NCI-H1105 treated with DMSO at 0.1 percent for 48 hours (cell line): ENCODE measurements around the gene TYW3.

Experiments
- DNase-seq: peaks from one replicate; lab custom pipeline; 2025; lab: John Stamatoyannopoulos, UW

TYW3 gene, protein sequence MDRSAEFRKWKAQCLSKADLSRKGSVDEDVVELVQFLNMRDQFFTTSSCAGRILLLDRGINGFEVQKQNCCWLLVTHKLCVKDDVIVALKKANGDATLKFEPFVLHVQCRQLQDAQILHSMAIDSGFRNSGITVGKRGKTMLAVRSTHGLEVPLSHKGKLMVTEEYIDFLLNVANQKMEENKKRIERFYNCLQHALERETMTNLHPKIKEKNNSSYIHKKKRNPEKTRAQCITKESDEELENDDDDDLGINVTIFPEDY

DNA sequence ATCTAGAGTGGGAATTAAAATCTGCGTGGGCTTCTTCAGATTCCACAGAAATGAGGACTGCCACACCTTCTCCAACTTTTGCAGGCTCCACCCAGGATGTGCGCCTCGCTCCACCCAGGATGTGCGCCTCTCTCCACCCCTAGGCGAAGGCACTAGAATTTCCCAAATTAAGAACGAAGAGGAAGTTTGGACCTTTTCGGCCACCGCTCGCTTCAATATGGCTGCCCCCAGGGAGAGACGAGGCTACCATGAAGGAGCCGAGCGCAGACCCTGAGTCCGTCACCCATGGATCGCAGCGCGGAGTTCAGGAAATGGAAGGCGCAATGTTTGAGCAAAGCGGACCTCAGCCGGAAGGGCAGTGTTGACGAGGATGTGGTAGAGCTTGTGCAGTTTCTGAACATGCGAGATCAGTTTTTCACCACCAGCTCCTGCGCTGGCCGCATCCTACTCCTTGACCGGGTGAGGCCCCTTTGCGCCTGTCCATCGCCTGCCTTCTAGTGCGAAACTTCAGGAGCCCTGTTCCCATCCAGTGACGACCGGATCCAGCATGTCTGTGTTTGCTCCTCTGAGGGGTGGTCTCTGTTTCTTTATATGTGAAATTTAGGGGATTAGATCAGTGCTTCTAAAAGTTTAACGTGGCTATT lies at the start of gene TYW3, which contains the start of gene CRYZ:
TYW3 (plus strand) TSS at position 193 of the 644 bp plus-strand sequence; CDS start at position 286, 93 bp downstream.
CRYZ (minus strand) TSS at position 91 of the 644 bp plus-strand sequence. CDS start 8,229 bp downstream, outside the sequence.
- DNase-seq: peak; percentile 94

DNA sequence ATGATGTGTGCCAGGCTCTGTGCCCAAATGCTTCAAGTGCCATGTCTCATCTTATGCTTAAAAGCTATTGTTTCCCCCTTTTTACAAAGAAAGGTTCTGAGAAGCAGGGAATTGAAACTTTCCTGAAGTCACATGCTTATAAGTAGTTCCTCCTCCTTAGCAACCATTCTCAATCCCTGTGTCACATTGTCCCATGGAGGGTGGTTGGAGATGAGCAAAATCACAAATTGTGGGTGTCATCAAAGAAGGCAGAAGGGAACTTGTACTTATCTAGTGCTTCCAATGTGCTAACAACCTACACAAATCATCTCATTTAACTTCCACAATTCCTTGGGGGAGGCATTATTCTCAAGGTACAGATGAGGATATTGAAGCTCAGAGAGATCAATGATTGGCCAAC lies 49.3 kb upstream of the TYW3 start:
- no peak for DNase-seq

DNA sequence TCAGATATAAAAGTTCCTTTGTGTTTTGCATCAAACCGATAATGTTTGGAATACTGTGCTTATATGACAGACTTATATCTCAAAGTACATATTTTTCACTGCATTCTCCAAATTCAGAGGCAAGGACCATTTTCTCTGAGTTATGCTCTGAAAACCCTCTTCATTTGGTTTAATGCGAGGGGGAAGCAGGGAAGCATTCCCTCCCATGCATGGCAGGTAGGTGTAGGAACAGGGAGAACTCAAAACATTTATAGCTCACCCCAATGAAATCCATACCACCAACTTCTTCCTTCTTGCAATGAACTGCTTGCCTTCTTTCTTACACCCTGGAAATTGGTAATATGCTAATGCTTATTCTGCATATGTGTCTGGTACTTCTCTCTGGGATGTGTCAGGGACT lies 48.7 kb upstream of the TYW3 start:
- no peak for DNase-seq

DNA sequence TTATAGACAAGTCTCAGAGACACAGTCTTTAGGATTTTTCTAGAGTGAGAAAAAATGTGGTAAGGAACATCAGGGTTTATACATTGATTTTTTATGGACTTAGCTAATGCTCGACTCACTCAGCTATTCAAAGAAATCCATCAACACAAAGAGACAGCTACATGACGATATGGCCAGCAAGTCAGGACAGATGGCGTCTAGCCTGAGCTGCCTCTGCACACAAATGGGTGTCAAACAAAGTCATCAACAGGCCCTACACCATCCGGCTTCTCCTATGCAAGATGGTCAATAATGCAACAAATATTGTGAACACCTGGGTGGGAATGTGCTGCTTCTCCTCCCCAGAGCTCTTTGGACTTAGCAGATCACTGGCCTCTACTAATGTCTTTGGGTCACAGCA lies 46.0 kb upstream of the TYW3 start:
- DNase-seq: no peak

DNA sequence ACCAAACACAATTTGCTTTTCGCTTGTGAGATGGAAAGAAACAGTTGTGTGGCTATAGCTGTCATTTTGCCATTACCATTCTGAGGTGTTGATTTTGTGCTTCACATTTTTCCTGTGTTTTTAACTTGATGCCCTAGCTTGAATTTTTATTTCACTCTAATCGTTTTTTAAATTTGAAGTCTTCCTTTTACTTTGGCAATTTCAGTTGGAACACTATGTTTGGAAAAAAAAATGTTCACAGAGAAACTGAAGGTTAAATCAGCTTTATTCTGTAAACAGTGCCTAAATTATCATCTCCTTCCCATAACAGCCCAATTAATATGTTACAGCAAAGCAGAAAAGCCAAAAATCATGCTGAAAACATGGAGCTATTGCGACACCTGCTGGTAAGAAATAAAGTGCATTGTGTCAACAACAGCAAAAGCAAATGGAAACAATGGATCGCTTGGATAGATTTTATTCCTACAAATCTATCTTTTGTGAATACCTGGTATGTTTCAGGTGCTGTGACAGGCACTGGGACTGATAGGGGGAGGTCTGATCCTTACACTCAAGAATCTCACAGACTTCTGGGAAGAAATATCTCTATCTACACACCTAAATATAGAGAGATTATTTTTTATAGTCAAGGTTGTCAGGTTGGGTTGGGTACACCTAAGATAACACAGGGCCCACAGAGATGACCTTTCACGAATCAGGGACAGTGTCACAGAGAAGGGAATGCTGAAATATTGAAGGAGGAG lies 43.2 kb upstream of the TYW3 start:
- peak; percentile 79 for DNase-seq

DNA sequence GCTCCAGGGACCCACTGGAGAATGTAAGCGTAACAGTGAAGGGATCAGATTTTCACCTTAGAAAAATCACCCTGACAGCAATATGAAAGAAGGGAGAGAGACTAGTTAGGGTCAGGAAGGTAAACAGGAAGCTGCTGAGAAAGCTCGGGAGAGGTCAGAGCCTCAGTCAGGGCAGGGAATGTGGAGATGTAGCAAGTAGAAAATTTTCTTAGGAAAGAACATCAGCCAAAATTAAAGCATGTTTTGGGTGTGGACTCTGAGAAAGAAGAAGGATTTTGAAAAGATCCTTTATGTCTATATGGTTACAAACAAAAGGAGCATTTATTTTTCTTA lies 42.6 kb upstream of the TYW3 start:
- DNase-seq: peak; percentile 53

DNA sequence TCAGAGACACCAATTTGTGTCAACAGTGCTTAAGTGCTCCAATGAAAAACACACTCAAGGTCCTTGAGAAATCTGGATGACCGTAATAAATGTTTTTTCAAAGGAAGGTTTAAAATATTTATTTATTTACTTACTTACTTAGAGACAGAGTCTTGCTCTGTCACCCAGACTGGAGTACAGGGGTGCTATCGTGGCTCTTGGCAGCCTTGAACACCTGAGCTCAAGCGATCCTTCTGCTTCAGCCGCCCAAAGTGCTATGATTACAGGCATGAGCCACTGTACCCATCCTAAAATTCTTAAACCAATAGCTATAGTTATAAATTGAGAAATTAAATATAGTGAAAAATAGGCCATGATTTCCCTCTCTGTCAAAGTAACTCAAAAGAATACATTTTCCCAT lies 42.0 kb upstream of the TYW3 start:
- DNase-seq: peak; percentile 90

DNA sequence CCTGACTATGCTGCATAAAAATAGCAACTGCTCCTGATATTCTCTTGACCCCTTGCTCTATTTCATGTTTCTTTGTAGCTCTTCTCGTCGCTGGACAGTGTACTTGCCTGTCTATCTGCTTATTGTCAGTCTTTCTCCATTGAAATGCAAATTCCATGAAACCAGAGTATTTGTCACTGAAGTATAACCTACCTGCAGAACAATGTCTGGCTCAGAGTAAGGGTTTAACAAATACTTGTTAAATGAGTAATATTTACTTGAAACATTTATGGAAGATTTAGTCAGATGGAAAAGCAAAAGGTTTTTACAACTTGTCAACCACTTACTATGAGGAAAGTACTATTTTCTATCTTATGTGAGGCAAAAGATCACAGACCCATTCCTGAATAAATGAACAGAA lies 39.5 kb upstream of the TYW3 start:
- no peak for DNase-seq

DNA sequence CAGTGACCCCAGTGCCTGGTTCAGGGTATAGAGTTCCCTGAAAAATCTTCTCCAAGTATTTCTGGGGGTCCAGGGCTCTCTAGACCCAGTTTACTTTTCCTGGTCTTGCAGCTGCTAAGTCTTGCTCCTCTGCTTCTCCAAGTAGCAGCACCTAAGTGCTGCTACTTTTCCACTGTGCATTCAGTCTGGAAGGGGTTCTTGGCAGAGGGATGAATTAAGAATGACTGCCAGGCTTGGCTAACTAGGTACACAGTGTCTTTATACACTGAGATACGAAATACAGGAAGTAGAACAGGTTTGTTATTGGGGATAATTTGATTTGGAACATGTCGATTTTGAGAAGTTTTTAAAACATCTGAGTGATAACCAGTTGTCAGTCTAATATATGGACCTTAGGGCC lies 35.1 kb upstream of the TYW3 start:
- no peak for DNase-seq

DNA sequence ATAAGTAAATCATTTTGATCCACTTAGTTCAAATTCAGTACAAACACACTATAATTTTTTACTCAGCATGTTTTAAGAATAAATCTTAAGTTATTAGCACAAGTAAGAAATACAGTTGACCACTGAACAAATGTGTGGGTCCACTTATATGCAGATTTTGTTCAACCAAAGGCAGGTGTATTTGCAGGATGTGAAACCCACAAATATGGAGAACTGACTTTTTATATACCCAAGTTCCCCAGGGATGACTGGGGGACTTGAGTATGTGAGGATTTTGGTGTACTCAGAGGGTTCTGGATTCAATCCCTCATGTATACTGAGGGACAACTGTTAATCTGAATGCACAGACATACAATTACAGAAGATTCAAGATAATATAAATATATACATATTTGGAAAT lies 33.6 kb upstream of the TYW3 start:
- DNase-seq: no peak

DNA sequence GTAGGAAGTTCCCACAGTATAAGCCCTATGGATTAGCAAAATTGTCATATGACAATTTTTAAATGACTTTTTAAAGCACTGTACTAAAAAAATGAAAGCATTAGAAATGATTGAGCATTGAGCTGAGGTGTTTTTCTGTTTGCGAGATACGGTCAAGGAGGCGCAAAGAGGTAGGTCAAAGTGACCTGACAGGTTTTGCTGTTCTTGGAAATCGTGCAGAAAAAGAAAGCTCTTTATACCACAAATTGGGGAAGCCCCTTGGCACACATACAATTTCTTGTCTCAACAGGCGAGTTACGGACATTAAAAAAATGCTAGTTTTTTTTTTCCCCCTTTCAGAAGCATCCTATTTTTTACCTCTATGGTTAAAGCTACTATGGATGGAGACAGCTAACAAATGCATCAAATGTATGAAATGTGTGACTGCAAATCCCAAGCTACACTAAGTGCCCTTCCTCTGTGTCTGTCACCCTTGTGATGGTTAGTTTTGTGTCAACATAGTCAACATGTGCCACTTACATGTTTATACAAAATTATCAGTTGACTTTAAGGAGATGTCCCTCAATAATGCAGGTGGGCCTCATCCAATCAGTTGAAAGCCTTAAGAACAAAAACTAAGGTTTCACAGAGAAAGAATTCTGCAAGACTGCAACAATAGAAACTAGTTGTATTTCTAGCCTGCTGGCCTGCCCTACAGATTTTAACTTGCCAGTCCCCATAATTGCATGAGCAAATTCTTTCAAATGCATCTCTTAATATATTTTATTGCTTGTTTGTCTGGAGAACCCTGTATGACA lies 29.4 kb upstream of the TYW3 start:
- no peak for DNase-seq

DNA sequence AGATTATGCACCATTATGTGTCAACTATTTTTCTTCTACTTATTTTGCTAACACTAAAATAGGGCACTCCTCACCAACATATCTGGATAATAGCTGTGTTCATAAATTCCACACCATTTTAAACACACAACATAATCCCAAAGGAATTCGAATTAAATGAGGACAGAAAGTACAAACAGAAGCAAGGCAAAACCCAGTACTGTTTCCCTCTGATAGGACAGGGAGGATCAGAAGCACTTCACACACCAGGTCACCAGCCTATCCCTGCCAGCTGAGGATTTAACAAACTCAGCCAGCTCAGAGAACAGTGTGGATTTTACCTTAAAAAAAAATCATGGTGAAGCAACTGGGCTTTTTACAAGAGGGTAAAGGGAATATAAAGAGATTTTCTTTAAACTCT lies 20.1 kb upstream of the TYW3 start:
- DNase-seq: peak; percentile 7

DNA sequence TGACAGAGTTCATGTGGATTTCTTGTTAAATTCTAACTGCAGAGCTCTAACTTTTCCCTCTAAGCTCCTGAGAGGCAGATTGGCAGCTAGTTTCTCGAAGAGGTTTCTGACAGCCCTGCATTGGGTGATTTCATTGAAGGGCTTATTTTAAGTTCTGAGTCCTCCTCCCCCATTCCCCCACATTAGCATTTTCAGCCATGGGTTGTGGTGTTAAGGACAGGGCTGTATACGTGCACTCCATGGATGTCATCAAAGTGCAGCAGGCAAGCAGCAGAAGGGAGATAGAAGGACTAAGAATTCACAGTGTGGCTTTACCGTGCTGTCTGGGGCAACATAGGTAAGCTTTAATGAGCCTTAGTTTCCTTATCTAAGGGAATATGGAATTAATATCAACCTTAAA lies 19.1 kb upstream of the TYW3 start:
- no peak for DNase-seq

DNA sequence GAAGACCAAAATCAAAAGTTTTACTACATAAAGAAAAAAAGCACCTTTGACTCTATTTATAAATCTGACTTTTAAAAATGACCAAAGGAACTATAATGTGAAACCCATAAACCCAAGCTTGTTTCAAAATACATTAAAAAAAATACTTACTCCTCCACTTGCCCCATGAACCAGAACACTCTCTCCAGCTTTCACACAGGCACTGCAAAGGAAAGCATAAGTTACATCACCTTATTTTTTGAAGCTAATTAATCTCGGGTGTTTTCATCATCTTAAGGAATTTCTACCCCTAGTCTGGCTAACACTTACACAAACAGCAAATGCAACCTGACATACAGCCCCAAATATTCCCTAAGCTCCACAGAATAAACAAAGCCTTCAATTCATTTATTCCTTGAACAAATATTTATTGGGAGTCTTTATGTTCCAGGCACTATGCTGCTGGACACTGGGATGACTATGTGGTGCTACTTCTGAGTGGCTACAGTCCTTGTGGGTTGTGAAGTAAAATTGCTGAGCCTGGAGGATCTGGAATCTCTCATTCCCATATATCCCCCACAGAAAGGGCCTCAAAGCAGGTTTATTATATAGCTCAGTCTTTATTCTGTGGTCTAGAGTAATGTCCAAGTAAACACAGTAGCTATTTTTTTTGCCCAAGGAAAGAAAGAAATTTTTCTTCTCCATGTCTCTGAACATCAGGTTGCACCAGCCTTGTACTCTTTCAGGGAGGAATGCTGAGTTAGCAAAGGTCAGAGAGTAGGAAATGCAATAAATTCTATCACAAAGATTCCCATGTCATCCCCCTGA lies 18.3 kb upstream of the TYW3 start:
- no peak for DNase-seq

DNA sequence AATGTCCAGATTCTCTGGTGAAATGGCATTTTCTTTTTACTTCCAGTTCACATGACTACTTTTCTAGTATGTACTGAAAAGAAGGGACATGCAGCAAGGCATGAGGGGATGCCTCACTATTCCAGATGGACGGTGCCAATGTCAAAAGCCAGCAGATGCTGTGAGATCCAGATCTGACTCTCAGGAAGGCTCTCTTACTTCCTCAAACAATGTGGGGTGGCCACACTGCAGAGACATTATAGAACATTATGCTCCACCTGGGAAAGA lies 17.8 kb upstream of the TYW3 start:
- no peak for DNase-seq

DNA sequence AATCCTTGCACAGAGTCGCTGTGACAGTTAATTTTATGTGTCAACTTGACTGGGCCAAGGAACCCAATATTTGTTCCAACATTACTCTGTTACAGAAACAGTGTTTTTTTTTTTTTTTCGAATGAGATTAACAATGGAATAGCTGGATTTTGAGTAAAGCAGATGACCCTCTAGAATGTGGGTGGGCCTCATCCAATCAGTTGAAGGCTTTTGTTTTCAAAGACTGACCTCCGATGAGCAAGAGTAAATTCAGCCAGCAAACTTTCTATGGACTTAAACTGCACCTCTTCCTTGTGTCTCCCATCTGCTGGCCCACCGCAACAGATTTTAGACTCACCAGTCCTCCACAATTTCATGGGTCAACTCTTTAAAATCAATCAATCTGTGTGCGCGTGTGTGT lies 17.1 kb upstream of the TYW3 start:
- no peak for DNase-seq

DNA sequence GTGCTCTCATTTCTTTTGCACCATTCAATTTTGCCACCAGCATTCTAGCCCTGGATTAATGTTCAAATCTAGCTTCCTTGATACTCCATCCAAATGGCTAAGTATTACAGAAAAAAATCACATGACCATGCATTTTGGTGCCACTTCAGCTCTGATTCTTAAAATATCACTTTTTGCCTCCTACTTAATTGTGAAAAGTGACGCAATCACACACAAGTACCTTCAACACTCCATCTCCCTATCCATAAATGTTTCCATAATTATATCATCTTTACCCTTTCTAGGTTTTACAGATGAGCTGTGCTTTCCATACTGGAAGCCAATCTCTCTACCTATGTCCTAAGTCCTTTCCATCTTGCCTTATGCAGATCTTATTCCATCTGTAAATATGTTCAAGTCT lies 16.1 kb upstream of the TYW3 start:
- DNase-seq: no peak

DNA sequence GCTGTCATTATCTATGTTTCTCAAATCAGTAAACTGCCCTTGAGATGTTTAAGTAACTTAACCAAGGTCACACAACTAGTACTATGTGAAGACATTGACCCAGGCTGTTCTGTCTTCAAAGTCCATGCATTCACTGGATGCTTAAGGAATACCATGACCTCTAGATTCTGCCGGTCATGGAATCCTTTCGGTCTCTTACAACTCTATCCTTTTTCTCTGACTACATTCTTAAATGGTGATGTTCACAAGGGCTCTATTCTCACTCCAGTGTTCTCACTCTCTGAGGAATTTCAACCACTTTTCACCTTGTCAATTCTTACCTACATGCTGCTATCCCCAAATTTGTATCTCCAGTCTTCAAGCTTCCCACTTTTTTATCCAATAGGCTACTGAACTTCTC lies 15.3 kb upstream of the TYW3 start:
- DNase-seq: no peak

DNA sequence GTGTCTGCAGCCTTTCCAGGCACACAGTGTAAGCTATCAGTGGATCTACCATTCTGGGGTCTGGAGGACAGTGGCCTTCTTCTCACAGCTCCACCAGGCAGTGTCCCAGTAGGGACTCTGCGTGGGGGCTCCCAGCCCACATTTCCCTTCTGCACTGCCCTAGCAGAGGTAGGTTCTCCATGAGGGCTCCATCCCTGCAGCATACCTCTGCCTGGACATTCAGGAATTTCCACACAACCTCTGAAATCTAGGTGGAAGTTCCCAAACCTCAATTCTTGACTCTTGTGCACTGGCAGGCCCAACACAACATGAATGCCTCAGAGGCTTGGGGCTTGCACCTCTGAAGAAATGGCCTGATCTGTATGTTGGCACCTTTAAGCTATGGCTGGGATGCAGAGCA lies 6.9 kb upstream of the TYW3 start:
- no peak for DNase-seq

DNA sequence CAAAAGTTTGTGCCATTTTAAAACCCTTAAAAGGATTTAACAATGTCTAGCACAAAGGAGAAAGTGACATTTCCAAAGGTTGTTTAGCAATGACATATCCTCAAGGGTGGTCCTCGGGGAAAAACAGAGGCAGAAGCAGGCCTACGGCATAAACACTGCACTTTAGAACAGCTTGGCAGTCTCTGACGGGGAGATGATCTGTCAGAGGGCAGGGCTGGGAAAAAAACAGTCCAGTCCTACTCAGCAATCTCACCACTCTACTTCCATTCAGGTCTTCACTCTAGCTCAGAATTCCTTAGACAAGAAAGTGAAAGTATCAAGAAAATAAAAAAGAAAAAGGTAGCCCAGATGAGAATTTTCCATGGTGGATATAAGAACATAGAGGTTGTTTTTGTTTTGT lies 4.2 kb upstream of the TYW3 start:
- DNase-seq: no peak

DNA sequence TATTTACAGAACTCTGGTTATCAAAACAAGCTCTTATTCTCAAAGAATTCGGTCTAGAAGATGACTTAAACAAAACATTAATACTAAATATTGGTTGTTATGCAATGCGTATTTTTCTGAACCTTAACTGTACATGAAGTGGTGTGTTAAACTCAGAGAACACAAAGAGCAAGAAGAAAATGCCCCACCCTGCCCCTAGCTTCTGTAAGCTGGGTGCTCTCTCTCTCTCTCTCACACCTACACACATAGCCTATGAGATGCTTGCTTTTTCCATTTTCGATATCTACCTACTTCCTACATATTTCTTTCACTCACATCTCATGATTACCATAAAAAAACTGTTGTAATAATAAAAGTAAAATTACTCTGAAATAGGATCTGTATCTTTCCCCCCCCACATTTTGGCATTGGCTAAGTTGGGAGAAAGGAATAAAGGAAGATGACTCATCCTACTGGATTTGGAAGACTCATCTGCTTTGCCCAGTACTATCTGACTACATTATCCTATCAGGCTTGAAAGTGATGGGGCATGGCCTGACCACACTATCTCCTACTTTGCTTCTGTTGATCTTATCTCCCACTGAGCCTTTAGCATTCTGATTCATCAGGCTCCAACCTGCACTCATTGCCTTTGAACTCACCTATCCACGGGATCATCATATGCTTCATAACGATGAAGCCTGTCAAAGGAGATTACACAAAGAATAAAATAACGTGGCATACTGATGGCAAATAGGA lies 3.0 kb upstream of the TYW3 start:
- DNase-seq: no peak
